GM21619 (cell line): Measurements from ENCODE around the gene HMCES.

Source experiments
- ATAC-seq: cut with Tn5 transposase; IDR thresholded peaks from one replicate; pipeline ENCODE4 v1.9.1; 2021; ENCODE audit not compliant: unreplicated experiment

HMCES gene

GRCh38 chr3:129278439-129278965, at the start of gene HMCES:
TSS of gene HMCES (plus strand) at chr3:129278870. CDS start at chr3:129279733, 863 bp downstream.
- ATAC-seq: peak; percentile 30

- ATAC-seq: no peak
Measured at GRCh38 chr3:129228891-129229585, 49.6 kb upstream of the HMCES start.

- no peak for ATAC-seq
Measured at GRCh38 chr3:129230311-129231019, 48.2 kb upstream of the HMCES start.

GRCh38 chr3:129231331-129232119, 47.1 kb upstream of the HMCES start:
- ATAC-seq: no peak

- peak; percentile 88 for ATAC-seq
Measured at GRCh38 chr3:129233538-129233937, 45.1 kb upstream of the HMCES start.

DNA sequence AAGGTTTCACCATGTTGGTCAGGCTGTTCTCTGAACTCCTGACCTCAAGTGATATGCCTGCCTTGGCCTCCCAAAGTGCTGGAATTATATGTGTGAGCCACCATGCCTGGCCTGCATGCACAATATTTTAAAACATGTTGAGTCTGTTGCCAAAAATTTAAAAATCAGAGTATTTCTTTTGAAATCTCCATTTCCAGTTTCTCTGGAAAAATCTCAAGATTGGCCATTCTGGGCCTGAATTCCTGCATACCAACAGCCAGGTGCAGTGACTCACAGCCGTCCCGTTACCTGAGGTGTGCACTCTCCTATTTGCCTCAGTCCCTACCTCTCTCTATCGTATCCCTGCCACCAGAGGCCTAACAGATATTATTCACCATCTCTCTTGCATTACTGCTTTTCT, 44.2 kb upstream of the HMCES start:
- no peak for ATAC-seq

DNA sequence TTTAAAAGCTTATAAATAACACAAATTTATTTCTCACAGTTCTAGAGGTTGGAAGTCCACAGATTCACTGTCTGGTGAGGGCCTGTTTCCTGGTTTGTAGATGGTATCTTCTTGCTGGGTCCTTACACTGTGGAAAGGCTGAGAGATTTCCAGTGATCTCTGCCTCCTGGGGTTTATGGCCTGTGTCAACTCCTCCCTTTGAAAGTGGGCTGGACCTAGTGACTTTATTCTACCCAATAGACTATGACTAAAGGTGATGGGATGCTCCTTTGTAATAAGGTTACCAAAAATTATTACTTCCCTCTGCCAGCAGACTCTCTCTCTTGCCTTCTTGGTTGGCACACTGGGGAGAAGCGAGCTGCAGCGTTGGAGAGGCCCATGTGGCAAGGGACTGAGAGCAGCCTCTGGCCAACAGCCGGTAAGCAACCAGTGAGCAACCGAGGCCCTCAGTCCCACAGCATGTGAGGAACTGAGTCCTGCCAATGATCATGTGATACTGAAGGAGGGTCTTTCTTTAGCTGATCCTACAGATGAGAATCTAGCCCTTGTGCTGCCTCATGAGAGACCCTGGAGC, 43.2 kb upstream of the HMCES start:
- no peak for ATAC-seq

GRCh38 chr3:129238945-129239705, 39.5 kb upstream of the HMCES start:
- ATAC-seq: no peak

GRCh38 chr3:129239991-129240390, 38.7 kb upstream of the HMCES start:
- no peak for ATAC-seq

DNA sequence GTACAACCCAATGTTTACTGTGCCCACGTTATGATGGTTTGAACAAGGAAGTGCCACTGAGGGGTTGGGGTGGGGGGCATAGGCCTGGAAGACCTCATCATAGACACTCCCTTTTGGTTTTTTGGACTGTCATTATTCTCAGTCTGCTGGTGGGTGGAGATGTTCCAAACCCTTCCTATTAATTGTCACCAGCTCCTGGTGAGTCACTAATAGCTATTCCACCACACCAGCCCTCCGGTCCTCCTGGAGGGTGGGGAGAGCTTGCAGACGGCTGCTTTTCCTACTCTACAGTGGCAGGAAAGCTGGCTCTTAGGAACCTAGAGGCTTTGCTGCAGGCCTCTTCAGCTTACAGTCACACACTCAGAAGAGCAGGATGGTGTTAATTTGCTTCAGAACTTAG, 38.2 kb upstream of the HMCES start:
- no peak for ATAC-seq

DNA sequence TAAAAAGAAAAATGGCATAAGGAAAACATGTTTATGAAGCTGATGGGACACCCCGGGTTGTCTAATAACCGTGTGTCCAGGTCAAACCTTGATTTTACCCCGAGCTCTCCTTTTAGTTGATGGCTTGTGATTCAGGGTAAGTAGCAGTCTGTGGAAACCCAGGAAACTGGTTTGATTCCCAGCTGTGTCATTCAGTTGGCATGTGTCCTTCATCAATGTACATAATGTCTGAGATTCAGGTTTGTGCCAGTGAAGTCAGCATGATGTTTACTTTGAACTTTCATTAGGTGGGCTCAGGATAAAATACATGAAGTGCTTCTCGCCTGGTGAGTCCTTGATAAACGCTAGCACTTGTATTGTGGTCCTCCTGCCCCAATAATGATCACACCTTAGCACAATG, 33.5 kb upstream of the HMCES start:
- no peak for ATAC-seq

- peak; percentile 45 for ATAC-seq
Measured at GRCh38 chr3:129245641-129246306, 32.9 kb upstream of the HMCES start.

GRCh38 chr3:129246636-129247035, 32.0 kb upstream of the HMCES start:
- ATAC-seq: no peak

DNA sequence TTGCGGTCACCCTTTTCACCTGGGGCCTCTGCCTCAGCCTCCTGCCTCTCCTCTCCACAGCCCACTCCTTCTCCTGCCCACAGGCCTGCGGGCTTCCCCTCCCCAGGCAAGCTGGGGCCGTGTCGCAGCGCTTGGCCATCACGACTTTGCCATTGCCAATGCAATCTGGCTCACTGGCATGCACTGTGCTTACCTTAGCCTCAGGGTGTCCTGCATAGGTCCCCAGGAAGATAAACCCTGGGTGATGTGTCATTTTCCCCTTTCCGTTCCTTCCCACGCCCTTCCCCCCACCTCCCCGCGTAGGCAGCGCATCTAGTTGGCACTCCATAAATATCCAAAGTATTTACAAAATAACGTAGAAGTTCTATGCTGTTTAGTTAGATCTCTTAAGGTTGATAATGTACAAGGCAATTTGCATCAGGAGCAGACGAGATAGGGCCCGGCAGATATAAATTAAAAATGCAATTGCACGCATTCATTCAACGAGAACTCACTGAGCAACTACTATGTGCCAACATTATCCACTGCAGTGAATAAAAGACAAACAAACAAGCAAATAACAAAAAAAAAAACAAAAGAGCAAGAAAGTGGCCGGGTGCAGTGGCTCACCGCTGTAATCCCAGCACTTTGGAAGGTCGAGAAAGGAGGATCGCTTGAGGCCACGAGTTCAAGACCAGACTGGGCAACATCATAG, 30.2 kb upstream of the HMCES start:
- no peak for ATAC-seq

- peak; percentile 76 for ATAC-seq
Measured at GRCh38 chr3:129249284-129250065, 29.2 kb upstream of the HMCES start, which contains the start of gene COPG1. TSS of gene COPG1 (plus strand) at chr3:129249606. CDS start at chr3:129249710, 104 bp downstream.

GRCh38 chr3:129252748-129253147, 25.9 kb upstream of the HMCES start:
- no peak for ATAC-seq

DNA sequence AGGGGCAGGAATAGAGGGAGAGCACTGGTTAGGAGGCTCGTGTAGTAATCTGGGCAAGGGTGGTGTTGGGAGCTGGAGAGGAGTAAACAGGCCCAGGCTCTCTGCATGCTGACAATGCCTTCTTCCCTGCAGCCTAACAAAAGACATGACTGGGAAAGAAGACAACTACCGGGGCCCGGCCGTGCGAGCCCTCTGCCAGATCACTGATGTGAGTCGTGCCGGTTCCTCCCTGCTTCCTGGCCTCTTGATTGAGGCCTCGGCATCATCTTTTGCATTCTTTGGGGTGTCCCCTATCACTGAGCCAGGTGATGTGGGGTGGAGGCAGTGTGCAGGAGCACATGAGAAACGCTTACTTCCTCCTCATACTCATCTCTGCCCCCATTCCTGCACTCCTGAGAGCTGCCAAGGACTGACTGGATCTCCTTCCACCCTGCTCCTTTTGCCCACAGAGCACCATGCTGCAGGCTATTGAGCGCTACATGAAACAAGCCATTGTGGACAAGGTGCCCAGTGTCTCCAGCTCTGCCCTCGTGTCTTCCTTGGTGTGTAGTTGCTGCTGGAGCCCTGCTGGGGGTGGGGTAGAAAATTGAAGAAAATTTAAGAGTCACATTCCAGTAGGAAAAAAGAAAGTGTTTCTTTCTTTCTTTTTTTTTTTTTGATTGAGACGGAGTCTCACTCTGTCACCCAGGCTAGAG, 24.0 kb upstream of the HMCES start:
- no peak for ATAC-seq

GRCh38 chr3:129256270-129256669, 22.4 kb upstream of the HMCES start:
- no peak for ATAC-seq
